ENCODE data around the gene HKDC1. TPM values are rescaled to one million over a fixed set of nuclear protein-coding genes. Genes with fewer than 3 reads are reported as not detected.
A peak's percentile ranks its signal among the peaks of the same experiment; 100 is the strongest.

Gene HKDC1
- total RNA-seq, 1 donor from 2014 or later = not detected

- DNase-seq (ENCODE audit: low spot score in 2 of 2) = no peak
- TF ChIP-seq, protein P1, sequence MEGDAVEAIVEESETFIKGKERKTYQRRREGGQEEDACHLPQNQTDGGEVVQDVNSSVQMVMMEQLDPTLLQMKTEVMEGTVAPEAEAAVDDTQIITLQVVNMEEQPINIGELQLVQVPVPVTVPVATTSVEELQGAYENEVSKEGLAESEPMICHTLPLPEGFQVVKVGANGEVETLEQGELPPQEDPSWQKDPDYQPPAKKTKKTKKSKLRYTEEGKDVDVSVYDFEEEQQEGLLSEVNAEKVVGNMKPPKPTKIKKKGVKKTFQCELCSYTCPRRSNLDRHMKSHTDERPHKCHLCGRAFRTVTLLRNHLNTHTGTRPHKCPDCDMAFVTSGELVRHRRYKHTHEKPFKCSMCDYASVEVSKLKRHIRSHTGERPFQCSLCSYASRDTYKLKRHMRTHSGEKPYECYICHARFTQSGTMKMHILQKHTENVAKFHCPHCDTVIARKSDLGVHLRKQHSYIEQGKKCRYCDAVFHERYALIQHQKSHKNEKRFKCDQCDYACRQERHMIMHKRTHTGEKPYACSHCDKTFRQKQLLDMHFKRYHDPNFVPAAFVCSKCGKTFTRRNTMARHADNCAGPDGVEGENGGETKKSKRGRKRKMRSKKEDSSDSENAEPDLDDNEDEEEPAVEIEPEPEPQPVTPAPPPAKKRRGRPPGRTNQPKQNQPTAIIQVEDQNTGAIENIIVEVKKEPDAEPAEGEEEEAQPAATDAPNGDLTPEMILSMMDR (IDR thresholded peaks at IDR 0.05) = no peak
- H3K36me3 ChIP-seq = no peaks in the 10 kb centered on the region
- intact Hi-C loops (cut with DNase I) = no loop called here
- no peak overlapping the region for H3K4me3 ChIP-seq
- no peaks in the 10 kb centered on the region for H3K9me3 ChIP-seq
- no peak overlapping the region for H3K27ac ChIP-seq
- H3K27me3 ChIP-seq = no peaks in the 10 kb centered on the region
- no peaks in the 10 kb centered on the region for H3K4me1 ChIP-seq
Measured at GRCh38 chr10:69224862-69225657, 4.9 kb downstream of the HKDC1 start.

DNA sequence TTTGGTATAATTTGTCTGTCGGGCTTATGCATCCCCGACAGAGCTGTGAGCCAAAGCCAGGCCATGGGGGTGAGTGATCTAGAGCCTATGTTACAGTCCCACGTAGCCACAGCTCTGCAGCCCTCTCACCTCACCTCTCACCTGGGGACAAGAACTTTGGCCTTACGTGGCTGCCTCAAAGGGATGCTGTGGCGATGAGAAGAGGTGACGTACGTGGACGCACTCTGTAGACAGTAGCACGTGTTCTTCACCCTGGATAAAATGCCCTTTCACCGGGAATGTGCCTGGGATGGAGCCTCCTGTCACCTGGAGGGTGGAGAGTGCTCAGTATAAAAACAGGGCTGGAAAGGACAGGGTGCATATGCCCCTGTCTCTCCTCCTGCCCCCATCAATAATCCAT is 5.5 kb downstream of the HKDC1 start:
- no peaks in the 10 kb centered on the region for H3K36me3 ChIP-seq
- TF ChIP-seq, protein P1 (IDR thresholded peaks at IDR 0.05) = no peak
- H3K27me3 ChIP-seq = no peaks in the 10 kb centered on the region
- no peak overlapping the region for H3K27ac ChIP-seq
- intact Hi-C loops (cut with DNase I) = no loop called here
- no peaks in the 10 kb centered on the region for H3K9me3 ChIP-seq
- no peak overlapping the region for H3K4me3 ChIP-seq
- DNase-seq (ENCODE audit: low spot score in 2 of 2) = no peak
- H3K4me1 ChIP-seq = no peaks in the 10 kb centered on the region

GRCh38 chr10:69226919-69227450 is 6.9 kb downstream of the HKDC1 start:
- Histone ChIP-seq H3K27ac (no peak overlapping the region), H3K9me3 (no peaks in the 10 kb centered on the region), H3K4me3 (no peak overlapping the region), H3K36me3 (no peaks in the 10 kb centered on the region), H3K27me3 (no peaks in the 10 kb centered on the region), H3K4me1 (no peaks in the 10 kb centered on the region)
- TF ChIP-seq, protein P1 (IDR thresholded peaks at IDR 0.05) = no peak
- intact Hi-C loops (cut with DNase I) = no loop called here
- DNase-seq (ENCODE audit: low spot score in 2 of 2) = no peak

GRCh38 chr10:69228151-69228550 is 8.0 kb downstream of the HKDC1 start:
- Histone ChIP-seq H3K27ac (no peak overlapping the region), H3K4me3 (no peak overlapping the region), H3K27me3 (no peaks in the 10 kb centered on the region), H3K36me3 (no peaks in the 10 kb centered on the region), H3K4me1 (no peaks in the 10 kb centered on the region), H3K9me3 (no peaks in the 10 kb centered on the region)
- TF ChIP-seq, protein P1 (IDR thresholded peaks at IDR 0.05) = no peak
- DNase-seq (ENCODE audit: low spot score in 2 of 2) = no peak
- intact Hi-C loops (cut with DNase I) = no loop called here

DNA sequence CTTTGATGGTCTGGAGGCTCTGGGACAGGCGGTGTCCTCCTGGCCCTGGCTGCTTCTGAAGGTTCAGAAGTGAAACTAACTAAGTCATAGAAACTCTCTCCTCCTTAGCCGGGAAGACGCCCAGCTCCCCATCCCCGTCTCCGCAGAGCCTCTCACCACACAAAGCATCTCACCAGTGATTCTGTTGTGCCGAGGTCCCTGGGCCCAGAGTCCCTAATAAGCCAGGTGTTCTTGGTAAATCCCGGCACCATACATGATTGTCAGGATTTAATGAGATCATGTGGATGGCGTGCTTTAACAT is 9.4 kb downstream of the HKDC1 start:
- no peak overlapping the region for H3K27ac ChIP-seq
- H3K36me3 ChIP-seq = no peaks in the 10 kb centered on the region
- no peak for DNase-seq (ENCODE audit: low spot score in 2 of 2)
- no peaks in the 10 kb centered on the region for H3K4me1 ChIP-seq
- intact Hi-C loops (cut with DNase I) = no loop called here
- H3K9me3 ChIP-seq = no peaks in the 10 kb centered on the region
- H3K4me3 ChIP-seq = peak overlapping the region in 1 of 2 donors; percentile 17
- H3K27me3 ChIP-seq = no peaks in the 10 kb centered on the region
- TF ChIP-seq, protein P1 (IDR thresholded peaks at IDR 0.05) = no peak

All from ascending aorta (tissue), 2 donors.